H9 (cell line): ENCODE results near the gene FAT1. TPM values are rescaled to one million over a fixed set of nuclear protein-coding genes. Genes with fewer than 3 reads are reported as not detected.

ENCODE experiments used
- DNase-seq: peaks from one replicate; pipeline ENCODE4 v3.0.0-alpha.2; 2017
- H2AFZ ChIP-seq: one replicate; pipeline ENCODE4 v1.6.1; 2013; ENCODE audit warnings: mild to moderate bottlenecking, low read length, control low read depth, moderate library complexity
- H2AK5ac ChIP-seq: 2 replicates; pipeline ENCODE4 v1.6.1; 2013; ENCODE audit warnings: low read length, control low read depth, mixed read lengths; ENCODE audit not compliant: insufficient read length
- H2BK120ac ChIP-seq: one replicate; pipeline ENCODE4 v1.6.1; 2013; ENCODE audit warnings: low read depth, mild to moderate bottlenecking, low read length, control low read depth, inconsistent platforms; ENCODE audit not compliant: poor library complexity, severe bottlenecking
- H2BK12ac ChIP-seq: 2 replicates; pipeline ENCODE4 v1.6.1; 2013; ENCODE audit warnings: low read length, control low read depth, mixed read lengths, low read depth; ENCODE audit not compliant: insufficient read length
- H2BK15ac ChIP-seq: 2 replicates; pipeline ENCODE4 v1.6.1; 2013; ENCODE audit warnings: low read depth, low read length, control low read depth
- H2BK20ac ChIP-seq: one replicate; pipeline ENCODE4 v1.6.1; 2013; ENCODE audit warnings: low read depth, mild to moderate bottlenecking, low read length, control low read depth, inconsistent platforms; ENCODE audit not compliant: poor library complexity, severe bottlenecking
- H2BK5ac ChIP-seq: 2 replicates; pipeline ENCODE4 v1.6.1; 2013; ENCODE audit warnings: low read length, control low read depth, mixed read lengths; ENCODE audit not compliant: insufficient read length
- H3K14ac ChIP-seq: 2 replicates; pipeline ENCODE4 v1.6.1; 2013; ENCODE audit warnings: low read length, control low read depth; ENCODE audit not compliant: insufficient read depth
- H3K18ac ChIP-seq: 2 replicates; pipeline ENCODE4 v1.6.1; 2013; ENCODE audit warnings: low read depth, mild to moderate bottlenecking, mixed read lengths, low read length, control low read depth; ENCODE audit not compliant: insufficient read length
- H3K23ac ChIP-seq: 2 replicates; pipeline ENCODE4 v1.6.1; 2013; ENCODE audit warnings: low read length, control low read depth, mixed read lengths, low read depth; ENCODE audit not compliant: insufficient read length
- H3K23me2 ChIP-seq: 2 replicates; pipeline ENCODE4 v1.6.1; 2013; ENCODE audit warnings: low read depth, mild to moderate bottlenecking, mixed read lengths, low read length, control low read depth; ENCODE audit not compliant: insufficient read length, poor library complexity, severe bottlenecking
- H3K27ac ChIP-seq: 2 replicates; pipeline ENCODE4 v1.5.1; 2013; ENCODE audit warnings: low read length, control low read depth, mixed read lengths, low read depth; ENCODE audit not compliant: insufficient read length
- H3K27me3 ChIP-seq: 2 replicates; pipeline ENCODE4 v1.6.1; 2013; ENCODE audit warnings: low read length, control low read depth, inconsistent platforms; ENCODE audit not compliant: insufficient read depth
- H3K4ac ChIP-seq: 2 replicates; pipeline ENCODE4 v1.6.1; 2013; ENCODE audit warnings: low read depth, mild to moderate bottlenecking, control low read depth, inconsistent platforms, low read length, moderate library complexity
- H3K4me1 ChIP-seq: 2 replicates; pipeline ENCODE4 v1.6.1; 2013; ENCODE audit warnings: low read length, control low read depth, inconsistent platforms; ENCODE audit not compliant: insufficient read depth
- H3K4me2 ChIP-seq: 2 replicates; pipeline ENCODE4 v1.6.1; 2013; ENCODE audit warnings: low read length, control low read depth, mixed read lengths; ENCODE audit not compliant: insufficient read length, insufficient read depth
- H3K56ac ChIP-seq: 2 replicates; pipeline ENCODE4 v1.6.1; 2013; ENCODE audit warnings: low read depth, mild to moderate bottlenecking, mixed read lengths, low read length, control low read depth; ENCODE audit not compliant: insufficient read length
- H3K79me1 ChIP-seq: 2 replicates; pipeline ENCODE4 v1.6.1; 2013; ENCODE audit warnings: low read depth, mild to moderate bottlenecking, moderate library complexity, low read length, control low read depth, inconsistent platforms; ENCODE audit not compliant: insufficient read depth, poor library complexity, severe bottlenecking
- H3K79me2 ChIP-seq: 2 replicates; pipeline ENCODE4 v1.6.1; 2013; ENCODE audit warnings: low read length, control low read depth, inconsistent platforms; ENCODE audit not compliant: insufficient read depth
- H3K9ac ChIP-seq: 2 replicates; pipeline ENCODE4 v1.6.1; 2013; ENCODE audit warnings: low read length, control low read depth, mixed read lengths; ENCODE audit not compliant: insufficient read length; ENCODE audit errors: extremely low read depth
- H3K9me3 ChIP-seq: one replicate; pipeline ENCODE4 v1.6.1; 2013; ENCODE audit warnings: low read depth, low read length, inconsistent platforms; ENCODE audit not compliant: control insufficient read depth
- H3T11ph ChIP-seq: one replicate; pipeline ENCODE4 v1.6.1; 2013; ENCODE audit warnings: mild to moderate bottlenecking, low read length, control low read depth, inconsistent platforms
- H4K20me1 ChIP-seq: one replicate; pipeline ENCODE4 v1.6.1; 2013; ENCODE audit not compliant: control insufficient read depth, insufficient read length, insufficient read depth
- H4K5ac ChIP-seq: 2 replicates; pipeline ENCODE4 v1.6.1; 2013; ENCODE audit warnings: low read depth, mild to moderate bottlenecking, mixed read lengths, low read length, control low read depth; ENCODE audit not compliant: insufficient read length
- H4K8ac ChIP-seq: replicated peaks from 2 replicates; pipeline ENCODE4 v1.6.1; 2013; ENCODE audit warnings: low read length, control low read depth, mixed read lengths, low read depth; ENCODE audit not compliant: insufficient read length
- H4K91ac ChIP-seq: 2 replicates; pipeline ENCODE4 v1.6.1; 2013; ENCODE audit warnings: low read depth, mild to moderate bottlenecking, moderate library complexity, mixed read lengths, low read length, control low read depth; ENCODE audit not compliant: insufficient read length
- H3K27ac Mint-ChIP-seq, 3 experiments: 2 replicates in 2 of 3; 3 replicates in 1 of 3; pipeline ENCODE4 v1.8.0; 2020 to 2021; ENCODE audit warnings: mixed read lengths in 3 of 3, mild to moderate bottlenecking in 1 of 3, moderate library complexity in 1 of 3
- H3K27me3 Mint-ChIP-seq: 2 replicates; pipeline ENCODE4 v1.8.0; 2021; ENCODE audit warnings: low read depth, mild to moderate bottlenecking, moderate library complexity, mixed read lengths
- H3K36me3 Mint-ChIP-seq, 3 experiments: 2 replicates in 2 of 3; 3 replicates in 1 of 3; pipeline ENCODE4 v1.8.0; 2020 to 2021; ENCODE audit warnings: low read depth in 3 of 3, mixed read lengths in 3 of 3; ENCODE audit not compliant: insufficient read depth in 1 of 3
- H3K4me1 Mint-ChIP-seq, 2 experiments: 2 replicates each; pipeline ENCODE4 v1.8.0; 2020; ENCODE audit warnings: mixed read lengths in 2 of 2
- H3K4me3 Mint-ChIP-seq, 2 experiments: 2 replicates in 1 of 2; 3 replicates in 1 of 2; pipeline ENCODE4 v1.8.0; 2020 to 2021; ENCODE audit warnings: mild to moderate bottlenecking in 2 of 2, mixed read lengths in 2 of 2, moderate library complexity in 1 of 2
- H3K9me3 Mint-ChIP-seq, 2 experiments: 2 replicates in 1 of 2; 3 replicates in 1 of 2; pipeline ENCODE4 v1.8.0; 2020; ENCODE audit warnings: mild to moderate bottlenecking in 2 of 2, mixed read lengths in 2 of 2, moderate library complexity in 1 of 2
- WGBS: extraction: QIAGEN DNeasy Blood & Tissue Kit; methylation state at CpG from one replicate; pipeline ENCODE4 v1.1.7; 2013; ENCODE audit warnings: missing lambda C conversion rate, low lambda C conversion rate, mixed read lengths; ENCODE audit not compliant: insufficient read length; ENCODE audit errors: extremely low coverage; 5-methylcytosine and 5-hydroxymethylcytosine counted together
- total RNA-seq: library from RNA; stranded (reverse); gene quantifications from 2 replicates; pipeline ENCODE4 v1.2.1, GENCODE V29; 2021
- TF ChIP-seq, protein P1 (sequence below): fragments of 200-600 bp; sonication (generic); conservative IDR thresholded peaks from 3 replicates; pipeline ENCODE4 v1.8.0; 2021; ENCODE audit warnings: antibody characterized with exemption, mild to moderate bottlenecking

The FAT1 gene
- total RNA-seq, 1 experiment from 2014 or later = 173 TPM

- no peaks in the 10 kb centered on the region for H4K20me1 ChIP-seq
- no peak overlapping the region for H4K91ac ChIP-seq
- no peak overlapping the region for H3K56ac ChIP-seq
- no peaks in the 10 kb centered on the region for H3K4me1 ChIP-seq
- H2BK120ac ChIP-seq = no peak overlapping the region
- H4K8ac ChIP-seq = no peak overlapping the region
- H2AK5ac ChIP-seq = no peak overlapping the region
- H2BK12ac ChIP-seq = no peak overlapping the region
- WGBS = no CpG with 5 or more reads among the region's 3 CpGs
- no peak overlapping the region for H3K4ac ChIP-seq
- no peaks in the 10 kb centered on the region for H3K9me3 ChIP-seq
- no peak overlapping the region for H2BK5ac ChIP-seq
- Mint-ChIP-seq H3K4me3 (no peak overlapping the region), H3K27me3 (peaks cover 6% of the 10 kb centered on the region), H3K4me1 (peaks cover 0 to 3% of the 10 kb centered on the region in 2 experiments; a peak in 2 of 4 replicates), H3K27ac (no peak overlapping the region), H3K9me3 (no peaks in the 10 kb centered on the region; a peak in 1 of 5 replicates), H3K36me3 (no peaks in the 10 kb centered on the region)
- H3K9ac ChIP-seq = no peak overlapping the region
- no peak overlapping the region for H3K4me2 ChIP-seq
- no peak overlapping the region for H4K5ac ChIP-seq
- no peaks in the 10 kb centered on the region for H3K79me1 ChIP-seq
- no peak overlapping the region for H3T11ph ChIP-seq
- TF ChIP-seq, protein P1, sequence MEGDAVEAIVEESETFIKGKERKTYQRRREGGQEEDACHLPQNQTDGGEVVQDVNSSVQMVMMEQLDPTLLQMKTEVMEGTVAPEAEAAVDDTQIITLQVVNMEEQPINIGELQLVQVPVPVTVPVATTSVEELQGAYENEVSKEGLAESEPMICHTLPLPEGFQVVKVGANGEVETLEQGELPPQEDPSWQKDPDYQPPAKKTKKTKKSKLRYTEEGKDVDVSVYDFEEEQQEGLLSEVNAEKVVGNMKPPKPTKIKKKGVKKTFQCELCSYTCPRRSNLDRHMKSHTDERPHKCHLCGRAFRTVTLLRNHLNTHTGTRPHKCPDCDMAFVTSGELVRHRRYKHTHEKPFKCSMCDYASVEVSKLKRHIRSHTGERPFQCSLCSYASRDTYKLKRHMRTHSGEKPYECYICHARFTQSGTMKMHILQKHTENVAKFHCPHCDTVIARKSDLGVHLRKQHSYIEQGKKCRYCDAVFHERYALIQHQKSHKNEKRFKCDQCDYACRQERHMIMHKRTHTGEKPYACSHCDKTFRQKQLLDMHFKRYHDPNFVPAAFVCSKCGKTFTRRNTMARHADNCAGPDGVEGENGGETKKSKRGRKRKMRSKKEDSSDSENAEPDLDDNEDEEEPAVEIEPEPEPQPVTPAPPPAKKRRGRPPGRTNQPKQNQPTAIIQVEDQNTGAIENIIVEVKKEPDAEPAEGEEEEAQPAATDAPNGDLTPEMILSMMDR = no peak
- H2BK20ac ChIP-seq = no peak overlapping the region
- DNase-seq = no peak
- H3K27me3 ChIP-seq = no peaks in the 10 kb centered on the region
- no peak overlapping the region for H3K18ac ChIP-seq
- H2AFZ ChIP-seq = no peak overlapping the region
- no peaks in the 10 kb centered on the region for H3K79me2 ChIP-seq
- no peak overlapping the region for H3K27ac ChIP-seq
- H3K23ac ChIP-seq = no peak overlapping the region
- no peaks in the 10 kb centered on the region for H3K23me2 ChIP-seq
- no peak overlapping the region for H2BK15ac ChIP-seq
- no peak overlapping the region for H3K14ac ChIP-seq
Measured at GRCh38 chr4:186560647-186561046, 163.0 kb downstream of the FAT1 start.
